HepG2 (cell line): ENCODE data around the gene MTURN. TPM values are rescaled to one million over a fixed set of nuclear protein-coding genes. Genes with fewer than 3 reads are reported as not detected.

ENCODE experiments used
- ATAC-seq: fragments of 200-7000 bp; cut with Tn5 transposase; 3 replicates; pipeline ENCODE4 v1.9.1; 2020; ENCODE audit warnings: mild to moderate bottlenecking, moderate library complexity
- BruUV-seq: library from RNA; stranded (reverse); fragments of 400-500 nt; replicated peaks from 2 replicates; lab custom pipeline; 2021; lab: Mats Ljungman, UMichigan
- CTCF ChIA-PET: fragments of 300-600 bp; formaldehyde crosslinking; extraction: SDS; loops from one replicate; lab custom pipeline; 2021; ENCODE audit warnings: low total read pairs, inconsistent platforms, low intra/inter-chr PET ratio; lab: Yijun Ruan, JAX
- POLR2A ChIA-PET: fragments of 350-600 bp; sonication (Branson Sonifier 250); formaldehyde crosslinking; loops from one replicate; lab custom pipeline; 2020; ENCODE audit warnings: antibody characterized with exemption, inconsistent platforms; lab: Yijun Ruan, JAX
- DNase-seq: peaks from one replicate; pipeline ENCODE4 v3.0.0-alpha.2; 2015; ENCODE audit warnings: low spot score
- FAIRE-seq: peaks from 3 replicates; lab custom pipeline; 2011; peaks lifted over from hg19 to GRCh38; lab: Jason Lieb, UNC
- H2AFZ ChIP-seq: one replicate; pipeline ENCODE4 v1.6.1; 2011; ENCODE audit warnings: low read length, inconsistent platforms
- H3K27ac ChIP-seq: fragments of 300-600 bp; 3 replicates; pipeline ENCODE4 v1.8.0; 2011; ENCODE audit warnings: mixed run types, mild to moderate bottlenecking, mixed read lengths, low read length, inconsistent platforms; ENCODE audit not compliant: insufficient read depth; ENCODE audit errors: extremely low read length
- H3K27me3 ChIP-seq, 2 experiments: fragments of 200-600 bp in 1 of 2; 2 replicates in 1 of 2; 3 replicates in 1 of 2; pipeline versions ENCODE4 v1.6.0 to v1.8.0; 2011; ENCODE audit warnings: low read length in 2 of 2, mild to moderate bottlenecking in 2 of 2, moderate library complexity in 2 of 2, inconsistent platforms in 1 of 2; ENCODE audit not compliant: insufficient read depth in 2 of 2, control insufficient read depth in 1 of 2
- H3K36me3 ChIP-seq, 2 experiments: fragments of 200-600 bp in 1 of 2; replicated peaks in 1 of 2; 2 replicates in 1 of 2; 3 replicates in 1 of 2; pipeline versions ENCODE4 v1.5.1 to v1.8.0; 2011; ENCODE audit warnings: low read length in 2 of 2, inconsistent platforms in 1 of 2; ENCODE audit not compliant: insufficient read depth in 2 of 2, control insufficient read depth in 1 of 2
- H3K4me1 ChIP-seq: 2 replicates; pipeline ENCODE4 v1.5.1; 2012; ENCODE audit warnings: low read length, inconsistent platforms; ENCODE audit not compliant: insufficient read depth
- H3K4me2 ChIP-seq: 2 replicates; pipeline ENCODE4 v1.6.0; 2011; ENCODE audit warnings: low read depth, low read length, inconsistent platforms
- H3K4me3 ChIP-seq, 3 experiments: fragments of 200-600 bp in 1 of 3; sonication (generic), shearing (Covaris generic) in 1 of 3; replicated peaks in 1 of 3; 2 replicates each; pipeline ENCODE4 v1.5.1; 2011 to 2016; ENCODE audit warnings: low read length in 3 of 3, inconsistent platforms in 2 of 3, low read depth in 2 of 3, mild to moderate bottlenecking in 2 of 3, control low read depth in 1 of 3, mixed read lengths in 1 of 3; ENCODE audit not compliant: insufficient read depth in 1 of 3
- H3K79me2 ChIP-seq: one replicate; pipeline ENCODE4 v1.6.1; 2011; ENCODE audit warnings: low read length, inconsistent platforms; ENCODE audit not compliant: insufficient read depth
- H3K9ac ChIP-seq: 2 replicates; pipeline ENCODE4 v1.6.0; 2011; ENCODE audit warnings: mild to moderate bottlenecking, low read depth, low read length, inconsistent platforms; ENCODE audit not compliant: insufficient read depth
- H3K9me3 ChIP-seq: 2 replicates; pipeline ENCODE4 v1.5.1; 2012; ENCODE audit warnings: mild to moderate bottlenecking, low read length
- H4K20me1 ChIP-seq: 2 replicates; pipeline ENCODE4 v1.6.0; 2011; ENCODE audit warnings: inconsistent platforms, mild to moderate bottlenecking, low read length, moderate library complexity; ENCODE audit not compliant: insufficient read depth
- CEBPB ChIP-seq: IDR thresholded peaks from 2 replicates; pipeline ENCODE4 v1.6.1; 2011; ENCODE audit warnings: low read depth, low read length, improper control_type of control experiment, borderline replicate concordance
- PAXIP1 ChIP-seq: sonication (generic); formaldehyde crosslinking; conservative IDR thresholded peaks from 2 replicates; pipeline ENCODE4 v1.4.0; 2020; ENCODE audit warnings: mild to moderate bottlenecking, missing genetic modification reagents, moderate library complexity
- RBFOX2 ChIP-seq: fragments of 200-400 bp; formaldehyde crosslinking; IDR thresholded peaks from 2 replicates; pipeline ENCODE4 v1.6.1; 2017; ENCODE audit warnings: low read depth, mild to moderate bottlenecking, low read length
- ZC3H4 ChIP-seq: sonication (generic); formaldehyde crosslinking; IDR thresholded peaks from 2 replicates; pipeline ENCODE4 v1.4.0; 2020; ENCODE audit warnings: missing genetic modification reagents, borderline replicate concordance
- ZNF598 ChIP-seq: sonication (generic); formaldehyde crosslinking; IDR thresholded peaks from 2 replicates; pipeline ENCODE4 v1.5.1; 2020; ENCODE audit warnings: mild to moderate bottlenecking, missing genetic modification reagents, borderline replicate concordance
- ZNF770 ChIP-seq: sonication (generic); formaldehyde crosslinking; IDR thresholded peaks from 2 replicates; pipeline ENCODE4 v1.5.0; 2020; ENCODE audit warnings: mild to moderate bottlenecking, missing genetic modification reagents
- WGBS: methylation state at CpG from one replicate; pipeline ENCODE4 v1.1.6; 2017; ENCODE audit warnings: low lambda C conversion rate; 5-methylcytosine and 5-hydroxymethylcytosine counted together
- in situ Hi-C: cut with HindIII; loops from 2 replicates; pipeline ENCODE4 v1.10.0; 2017; ENCODE audit warnings: low pct_unique_long_range_greater_than_20kb; ENCODE audit not compliant: extremely low pct_ligation_motif_present
- intact Hi-C: fragments of 100-400 bp; cut with micrococcal nuclease; formaldehyde crosslinking; loops from one replicate; pipeline ENCODE4 v1.10.0; 2022; ENCODE audit not compliant: unreplicated experiment
- polyA plus RNA-seq, 8 experiments: library from polyadenylated mRNA; depleted of rRNA in 3 of 8; stranded (reverse) in 7 of 8; unstranded in 1 of 8; fragments of >200 nt; fragmentation: Illumina TruSeq in 4 of 8; extraction: Trizol in 4 of 8; gene quantifications; 2 replicates each; pipeline versions ENCODE4 v1.2.1 to v1.2.3, GENCODE V29; 2011 to 2016; ENCODE audit warnings: low read depth in 4 of 8, missing spikeins in 1 of 8, mixed read lengths in 1 of 8; ENCODE audit not compliant: insufficient read depth in 1 of 8
- total RNA-seq, 5 experiments: library from RNA; depleted of rRNA; stranded (reverse); fragments of >200 nt; fragmentation: Illumina TruSeq; extraction: Trizol; gene quantifications; 2 replicates each; pipeline ENCODE4 v1.2.3, GENCODE V29; 2016; ENCODE audit warnings: low read depth in 1 of 5

MTURN gene
- total and polyA plus RNA-seq, 2 of the 13 experiments (the other 11 are each of a cell fraction or from before 2014, with no cell fraction given) = 5.7 to 7.2 TPM

DNA sequence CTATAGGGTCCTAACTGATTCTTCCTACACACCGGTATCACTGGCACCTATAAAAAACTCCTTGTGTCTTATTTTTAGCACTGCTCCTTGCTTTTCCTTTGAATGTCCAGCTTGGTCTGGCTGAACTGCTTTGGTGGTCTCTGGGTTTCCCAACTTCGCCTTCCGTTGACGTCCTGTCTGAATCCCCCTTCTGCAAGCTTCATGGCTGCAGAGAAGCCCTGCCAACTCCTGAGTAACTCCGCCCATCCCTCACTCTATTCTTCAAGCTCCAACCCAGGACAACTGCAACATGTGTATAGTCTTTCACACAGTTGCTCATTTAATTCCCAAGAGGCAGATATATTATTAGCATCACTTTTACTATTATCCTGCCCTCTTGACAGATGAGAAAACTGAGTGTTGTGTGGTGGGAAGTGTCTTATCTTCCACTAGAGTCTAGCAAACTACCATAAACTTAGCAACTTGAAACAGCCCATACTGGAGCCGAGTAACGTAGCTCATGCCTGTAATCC lies 40.9 kb downstream of the MTURN start (continued):
- TF ChIP-seq PAXIP1 = no peak
- TF ChIP-seq CEBPB = no peak
- TF ChIP-seq RBFOX2 = no peak

- Histone ChIP-seq H3K9ac (no peak overlapping the region), H4K20me1 (no peaks in the 10 kb centered on the region), H3K27me3 (no peaks in the 10 kb centered on the region; a peak in 1 of 5 replicates), H3K79me2 (no peaks in the 10 kb centered on the region), H3K9me3 (no peaks in the 10 kb centered on the region), H3K4me3 (no peak overlapping the region), H3K36me3 (no peaks in the 10 kb centered on the region), H3K4me1 (peaks cover 25% of the 10 kb centered on the region), H3K4me2 (no peak overlapping the region), H2AFZ (no peak overlapping the region), H3K27ac (no peak overlapping the region)
- ChIA-PET POLR2A (no interaction called here), CTCF (no interaction called here)
- DNase-seq (no peak), FAIRE-seq (no peak), ATAC-seq (no peak)
- WGBS = 9% methylated on average over 3 of the region's 6 CpGs
- no TSS peak for BruUV-seq
- in situ Hi-C loops = no loop called here
- intact Hi-C loops = no loop called here
- TF ChIP-seq ZNF770 (CRISPR knock-in tag) = no peak
- no peak for TF ChIP-seq ZC3H4
- TF ChIP-seq ZNF598 (CRISPR knock-in tag) = no peak
Measured at GRCh38 chr7:30176463-30177109, 41.8 kb downstream of the MTURN start.
